HG03439 (cell line): ENCODE measurements around the gene ABCD1.

Experiments used
- ATAC-seq: cut with Tn5 transposase; IDR thresholded peaks from one replicate; pipeline ENCODE4 v1.9.1; 2021; ENCODE audit warnings: mild to moderate bottlenecking, moderate library complexity; ENCODE audit not compliant: unreplicated experiment

ABCD1 gene

GRCh38 chrX:153782313-153782712, 57.7 kb downstream of the ABCD1 start:
- ATAC-seq, result no peak

- ATAC-seq, result no peak
These were observed 58.2 kb downstream of the ABCD1 start for GRCh38 chrX:153782871-153783270.

DNA sequence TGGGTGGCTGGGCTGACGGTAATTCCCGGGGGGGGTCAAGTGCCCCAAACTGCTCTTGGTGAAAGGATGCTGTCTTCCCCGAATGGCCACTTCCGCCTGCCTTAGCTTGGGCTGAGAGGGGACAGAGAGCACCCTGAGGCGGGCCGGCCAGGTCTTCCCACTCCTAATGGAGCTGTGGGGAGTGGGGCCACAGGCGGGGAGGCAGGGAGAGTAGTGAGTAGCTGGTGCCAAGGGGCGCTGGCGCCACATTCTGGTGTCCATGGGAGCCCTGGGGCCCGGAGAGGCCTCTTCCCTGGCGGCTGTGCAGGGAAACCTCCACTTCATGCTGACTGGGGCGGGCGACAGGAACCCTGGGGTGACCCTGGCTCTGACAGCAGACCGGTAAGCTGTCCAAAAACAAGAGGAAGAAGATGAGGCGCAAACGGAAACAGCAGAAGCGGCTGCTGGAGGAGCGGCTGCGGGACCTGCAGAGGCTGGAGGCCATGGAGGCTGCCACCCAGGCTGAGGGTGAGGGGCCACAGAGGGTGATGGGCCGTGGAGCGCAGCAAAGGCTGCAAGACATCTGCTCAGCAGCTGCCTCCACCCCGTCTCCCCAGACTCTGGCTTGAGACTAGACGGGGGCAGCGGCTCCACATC, 58.8 kb downstream of the ABCD1 start:
- ATAC-seq, result no peak

- ATAC-seq, result no peak
These were observed 59.8 kb downstream of the ABCD1 start for GRCh38 chrX:153784325-153784967.

DNA sequence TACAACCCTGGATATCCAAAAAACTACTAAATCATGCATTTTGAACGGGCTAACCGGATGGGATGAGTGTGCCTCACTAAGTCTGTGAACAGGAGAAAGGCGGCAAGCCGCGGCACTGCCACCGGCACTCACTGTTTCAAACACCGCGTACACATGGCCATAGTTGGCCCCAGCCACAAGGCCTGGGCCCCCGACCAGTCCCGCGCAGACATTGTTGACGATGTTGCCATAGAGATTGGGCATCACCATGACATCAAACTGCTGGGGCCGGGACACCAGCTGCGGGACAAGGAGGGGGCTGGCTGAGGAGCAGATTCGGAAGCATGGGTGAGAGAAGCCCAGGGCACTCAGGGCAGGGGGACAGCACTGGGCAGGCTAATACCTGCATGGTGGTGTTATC, 62.0 kb downstream of the ABCD1 start:
- ATAC-seq, result no peak

DNA sequence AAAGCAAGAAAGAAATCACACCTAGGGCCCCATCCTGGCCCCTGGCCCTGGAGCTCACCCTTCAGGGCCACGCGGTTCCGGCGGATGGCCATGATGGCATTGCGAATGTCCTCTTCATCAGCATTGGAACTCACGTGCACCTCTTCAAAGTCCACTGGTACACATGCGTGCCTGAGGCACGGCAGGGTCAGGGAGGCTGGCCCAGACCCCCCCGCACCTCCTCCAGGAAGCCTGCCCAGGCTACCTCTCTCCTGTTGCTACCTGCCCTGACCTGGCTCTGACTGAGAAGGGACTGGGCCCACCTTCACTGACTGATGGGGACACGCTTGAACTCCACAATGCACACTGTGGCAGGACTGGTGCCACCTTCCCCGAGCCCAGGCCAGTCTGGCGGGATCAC, 65.0 kb downstream of the ABCD1 start:
- ATAC-seq, result no peak

DNA sequence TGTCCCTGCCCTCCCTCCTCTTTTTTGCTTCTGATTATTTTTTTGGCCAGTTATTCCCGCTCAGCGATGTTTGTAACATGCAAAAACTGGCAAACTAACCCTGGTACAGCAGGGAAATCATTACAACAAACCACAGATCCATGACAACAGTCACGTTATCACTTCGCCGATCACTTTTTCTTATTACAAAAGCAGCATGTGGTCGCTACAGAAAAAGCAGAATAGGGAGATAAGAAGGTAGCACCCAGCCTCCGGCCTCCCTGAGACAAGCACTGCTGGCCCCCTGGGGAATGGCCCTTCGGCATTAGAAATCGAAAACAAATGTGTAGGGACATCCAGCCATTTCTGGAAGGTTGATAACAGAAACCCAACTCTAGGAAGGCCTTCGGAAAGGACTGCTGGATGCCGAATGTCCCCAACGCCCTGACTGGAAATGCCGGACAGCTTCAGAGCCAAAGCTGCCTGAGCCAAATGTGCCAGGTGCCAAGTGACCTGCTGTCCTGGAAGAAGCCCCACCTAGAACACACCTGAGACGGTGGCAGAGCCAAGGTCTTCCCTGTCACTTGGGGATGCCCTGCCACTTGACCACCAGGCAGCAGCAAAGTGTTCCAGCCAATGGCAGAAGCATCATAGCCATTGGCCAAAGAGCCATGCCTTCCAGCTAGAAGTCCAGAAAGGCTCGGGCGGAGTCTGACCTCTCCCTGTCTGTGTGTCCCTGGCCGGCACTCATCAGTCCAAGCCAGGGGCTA, 66.6 kb downstream of the ABCD1 start:
- no peak for ATAC-seq

- no peak for ATAC-seq
These were observed 67.7 kb downstream of the ABCD1 start for GRCh38 chrX:153792368-153792767.

DNA sequence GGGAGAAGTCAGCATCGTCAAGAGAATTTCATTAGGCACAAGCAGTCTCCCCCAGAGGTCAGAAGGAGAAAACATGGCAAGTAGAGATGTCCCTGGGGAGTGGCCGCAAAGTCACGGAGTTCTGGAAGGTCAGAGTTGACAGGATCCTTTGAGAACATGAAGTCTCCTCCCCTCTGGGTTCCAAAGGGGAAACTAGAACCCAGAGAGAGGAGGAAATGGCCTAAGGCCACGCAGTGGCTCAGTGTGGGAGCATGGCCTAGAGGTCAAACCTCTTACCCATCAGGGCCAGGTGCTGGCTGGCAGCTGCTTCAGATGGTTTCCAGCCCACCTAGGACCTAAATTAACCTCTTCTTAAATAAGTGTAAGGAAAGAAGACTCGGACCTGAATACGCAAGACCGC, 68.6 kb downstream of the ABCD1 start:
- no peak for ATAC-seq
